Measurements from ENCODE around the gene SMG9.

Gene SMG9

GRCh38 chr19:43721469-43722048 lies 33.2 kb downstream of the SMG9 start:
- DNase-seq (ENCODE audit: low read depth) = no peak

GRCh38 chr19:43720936-43721335 lies 33.8 kb downstream of the SMG9 start:
- no peak for DNase-seq (ENCODE audit: low read depth)

DNA sequence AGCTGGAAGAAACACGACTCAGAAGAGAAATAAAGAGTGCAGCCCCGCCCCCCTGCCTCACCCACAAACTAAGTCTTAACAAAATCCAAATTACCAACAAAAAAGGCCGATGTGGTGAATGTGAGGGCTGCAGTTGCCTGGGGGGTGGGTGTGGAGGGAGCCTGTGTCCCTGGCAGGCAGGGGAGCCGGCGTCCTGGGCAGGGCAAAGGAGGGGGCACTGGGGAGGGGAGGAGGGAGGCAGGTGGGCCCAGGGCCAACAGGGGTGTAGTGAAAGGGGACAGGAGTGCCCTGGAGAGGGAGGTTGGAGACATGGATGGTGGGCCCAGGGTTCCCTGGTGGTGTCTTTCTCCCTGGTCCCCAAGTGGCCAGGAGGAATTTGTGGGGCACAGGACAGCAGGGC lies 34.8 kb downstream of the SMG9 start:
- DNase-seq (ENCODE audit: low read depth) = no peak

DNA sequence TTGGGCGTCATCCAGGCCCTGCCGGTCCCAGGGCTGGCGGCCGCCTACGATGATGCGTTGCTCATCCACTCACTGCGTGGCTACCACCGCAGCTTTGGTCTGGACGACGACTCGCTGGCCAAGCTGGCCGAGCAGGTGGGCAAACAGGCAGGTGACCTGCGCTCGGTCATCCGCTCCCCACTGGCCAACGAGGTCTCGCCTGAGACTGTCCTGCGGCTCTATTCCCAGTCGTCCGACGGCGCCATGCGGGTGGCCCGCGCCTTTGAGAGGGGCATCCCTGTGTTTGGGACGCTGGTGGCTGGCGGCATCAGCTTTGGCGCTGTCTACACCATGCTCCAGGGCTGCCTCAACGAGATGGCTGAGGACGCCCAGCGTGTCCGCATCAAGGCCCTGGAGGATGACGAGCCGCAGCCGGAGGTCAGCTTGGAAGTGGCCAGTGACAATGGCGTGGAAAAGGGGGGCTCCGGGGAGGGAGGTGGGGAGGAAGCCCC lies 35.3 kb downstream of the SMG9 start:
- no peak for DNase-seq (ENCODE audit: low read depth)

- DNase-seq (ENCODE audit: low read depth) = no peak
Measured at GRCh38 chr19:43718627-43719377, 36.0 kb downstream of the SMG9 start.

DNA sequence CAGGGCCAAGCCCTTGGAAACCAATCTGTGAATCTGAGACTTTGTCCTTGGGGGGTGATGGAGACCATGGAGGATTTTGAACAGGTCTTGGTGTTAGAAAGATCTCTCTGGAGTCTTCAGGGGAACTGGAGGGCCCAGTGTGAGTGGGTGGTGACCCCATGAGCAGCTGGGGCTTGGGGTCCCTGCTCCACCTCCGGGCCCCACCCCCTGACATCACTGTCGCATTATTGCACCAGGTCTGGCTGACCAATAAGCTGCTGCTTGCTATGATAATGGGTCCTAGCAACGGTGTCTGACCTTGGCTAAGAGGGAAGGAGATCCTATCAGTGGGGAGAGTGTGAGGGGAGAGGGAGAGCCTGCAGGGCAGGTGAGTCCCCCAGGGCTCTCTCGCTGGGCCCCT lies 39.0 kb downstream of the SMG9 start, which contains the start of gene IRGC:
Gene IRGC (plus strand): TSS at position 301 of the 400 bp plus-strand sequence. CDS start 2,483 bp downstream, outside the sequence.
- DNase-seq (ENCODE audit: low read depth) = no peak

- DNase-seq (ENCODE audit: low read depth) = no peak
Measured at GRCh38 chr19:43713208-43713607, 41.6 kb downstream of the SMG9 start.

- DNase-seq (ENCODE audit: low read depth) = no peak
Measured at GRCh38 chr19:43711751-43712355, 42.9 kb downstream of the SMG9 start.

- DNase-seq (ENCODE audit: low read depth) = no peak
Measured at GRCh38 chr19:43708716-43709115, 46.0 kb downstream of the SMG9 start.

- no peak for DNase-seq (ENCODE audit: low read depth)
Measured at GRCh38 chr19:43707158-43707712, 47.5 kb downstream of the SMG9 start.

GRCh38 chr19:43705729-43706128 lies 49.0 kb downstream of the SMG9 start:
- no peak for DNase-seq (ENCODE audit: low read depth)

GRCh38 chr19:43704002-43704705 lies 50.6 kb downstream of the SMG9 start:
- no peak for DNase-seq (ENCODE audit: low read depth)

GRCh38 chr19:43700395-43701000 lies 54.3 kb downstream of the SMG9 start:
- DNase-seq (ENCODE audit: low read depth) = no peak

- DNase-seq (ENCODE audit: low read depth) = no peak
Measured at GRCh38 chr19:43699506-43700394, 55.0 kb downstream of the SMG9 start.

- no peak for DNase-seq (ENCODE audit: low read depth)
Measured at GRCh38 chr19:43697295-43697694, 57.5 kb downstream of the SMG9 start.

DNA sequence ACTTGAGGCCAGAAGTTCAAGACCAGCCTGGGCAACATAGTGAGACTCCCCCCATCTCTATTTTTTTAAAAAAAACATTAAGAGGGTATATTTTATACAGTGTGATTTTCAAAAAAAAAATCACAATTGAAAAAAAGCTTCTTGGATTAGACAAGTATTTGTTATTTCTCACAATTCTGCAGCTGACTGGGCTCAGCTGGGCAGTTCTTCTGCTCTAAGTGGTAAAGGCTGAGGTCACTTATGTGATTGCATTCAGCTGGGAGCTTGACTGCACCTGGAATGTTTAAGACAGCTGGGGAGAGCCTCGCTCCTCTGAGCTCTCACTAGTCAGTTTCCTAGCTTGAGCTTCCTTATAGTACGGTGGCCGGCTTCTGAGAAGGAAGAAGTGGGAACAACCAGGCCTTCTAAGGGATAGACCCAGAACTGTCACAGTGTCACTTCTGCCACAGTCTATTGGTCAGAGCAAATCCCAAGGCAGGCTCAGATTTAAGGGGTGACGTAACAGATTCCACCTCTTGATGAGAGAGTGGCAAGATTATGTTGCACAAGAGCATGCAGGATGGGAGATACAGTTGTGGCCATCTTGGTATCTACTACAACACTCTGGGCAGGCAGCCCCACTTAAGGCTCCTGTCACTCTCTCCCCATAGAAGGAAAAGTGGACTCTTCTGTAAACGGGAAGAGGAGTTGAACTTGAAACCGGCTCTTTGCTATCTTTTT lies 58.6 kb downstream of the SMG9 start:
- no peak for DNase-seq (ENCODE audit: low read depth)

GRCh38 chr19:43694553-43694952 lies 60.2 kb downstream of the SMG9 start:
- no peak for DNase-seq (ENCODE audit: low read depth)

DNA sequence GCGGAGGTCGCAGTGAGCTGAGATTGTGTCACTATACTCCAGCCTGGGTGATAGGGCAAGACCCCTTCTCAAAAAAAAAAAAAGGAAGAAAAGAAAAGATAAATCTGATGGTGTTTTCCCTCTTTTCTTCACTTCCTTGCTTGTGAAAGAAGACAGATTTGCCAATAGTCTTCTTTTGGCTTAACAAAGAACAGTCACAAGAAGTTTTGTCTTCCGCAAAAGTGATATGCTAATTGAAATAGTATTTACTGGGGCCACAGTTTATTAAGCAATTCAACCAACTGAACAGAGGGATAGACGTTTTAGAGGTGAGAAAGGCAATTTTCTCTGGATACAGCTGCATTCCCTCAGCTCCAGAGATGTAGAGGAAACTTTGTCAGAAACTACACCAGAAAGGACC lies 61.9 kb downstream of the SMG9 start:
- no peak for DNase-seq (ENCODE audit: low read depth)

GRCh38 chr19:43692385-43692784 lies 62.4 kb downstream of the SMG9 start:
- no peak for DNase-seq (ENCODE audit: low read depth)

- DNase-seq (ENCODE audit: low read depth) = no peak
Measured at GRCh38 chr19:43691755-43692154, 63.0 kb downstream of the SMG9 start.
